Ovary (tissue), 3 donors: Measurements from ENCODE around the gene PPP6R2.

Source experiments
- CTCF ChIP-seq, 3 donors: fragments of 450-650 bp in 2 of 3; fragments of 200-600 bp in 1 of 3; IDR thresholded peaks; one replicate each; pipeline versions ENCODE4 v1.5.1 to v1.8.0; 2016 to 2022; ENCODE audit warnings: antibody characterized with exemption in 3 of 3, mild to moderate bottlenecking in 1 of 3
- EP300 ChIP-seq: sonication (generic); formaldehyde crosslinking; IDR thresholded peaks from one replicate; pipeline ENCODE4 v1.6.1; 2017; ENCODE audit warnings: antibody characterized with exemption
- POLR2A ChIP-seq: fragments of 450-650 bp; IDR thresholded peaks from one replicate; pipeline ENCODE4 v1.6.1; 2017; ENCODE audit warnings: antibody characterized with exemption, mild to moderate bottlenecking, moderate library complexity
- donor health status: DM: no; HTN: no; CAD: no.

- TF ChIP-seq CTCF (IDR thresholded peaks at IDR 0.05) (no peak), POLR2A (no peak), EP300 (no peak)
Observed at GRCh38 chr22:50307890-50308596, 35.1 kb upstream of the PPP6R2 start.
